ENCODE data around the gene PHKG2.

Gene PHKG2

GRCh38 chr16:30747331-30747730 is 894 bp upstream of the PHKG2 start:
- TF ChIP-seq CTCF (IDR thresholded peaks at IDR 0.05; ENCODE audit: control insufficient read depth, extremely low read depth, insufficient read depth): no peak
- H3K4me3 ChIP-seq (ENCODE audit: low read depth, low read length): no peak overlapping the region; the same call in 1 of the 2 replicates
- no peak for DNase-seq (ENCODE audit: low read depth)

GRCh38 chr16:30748634-30749445 is 615 bp downstream of the PHKG2 start:
- TF ChIP-seq CTCF (IDR thresholded peaks at IDR 0.05; ENCODE audit: control insufficient read depth, extremely low read depth, insufficient read depth): no peak
- no peak for DNase-seq (ENCODE audit: low read depth)
- peak overlapping the region; percentile 71 for H3K4me3 ChIP-seq (ENCODE audit: low read depth, low read length)

GRCh38 chr16:30750201-30750600 is 2.0 kb downstream of the PHKG2 start:
- DNase-seq (ENCODE audit: low read depth): no peak
- H3K4me3 ChIP-seq (ENCODE audit: low read depth, low read length): no peak overlapping the region
- TF ChIP-seq CTCF (IDR thresholded peaks at IDR 0.05; ENCODE audit: control insufficient read depth, extremely low read depth, insufficient read depth): no peak

DNA sequence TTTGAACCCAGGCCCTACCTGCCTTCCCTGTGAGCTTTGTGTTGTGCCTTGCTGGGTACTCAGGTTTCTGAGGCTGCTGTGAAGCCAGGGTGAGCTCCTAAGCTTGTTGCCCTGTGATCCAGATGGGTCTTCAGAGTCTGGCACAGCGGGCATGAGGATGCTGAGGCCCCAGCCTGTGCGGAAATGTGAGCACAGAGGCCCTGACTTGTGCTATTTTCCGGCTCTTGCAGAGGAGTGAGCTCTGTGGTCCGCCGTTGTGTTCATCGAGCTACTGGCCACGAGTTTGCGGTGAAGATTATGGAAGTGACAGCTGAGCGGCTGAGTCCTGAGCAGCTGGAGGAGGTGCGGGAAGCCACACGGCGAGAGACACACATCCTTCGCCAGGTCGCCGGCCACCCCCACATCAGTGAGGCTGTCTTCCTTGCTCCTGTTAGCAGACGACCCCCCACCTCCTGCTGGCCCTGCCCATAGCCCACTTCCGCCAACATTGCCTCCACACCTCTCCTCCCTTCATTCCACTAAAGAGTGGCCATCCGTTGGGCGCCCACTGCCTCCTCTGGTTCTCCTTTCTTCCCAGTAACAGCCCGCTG is 2.7 kb downstream of the PHKG2 start:
- DNase-seq (ENCODE audit: low read depth): no peak
- no peak overlapping the region for H3K4me3 ChIP-seq (ENCODE audit: low read depth, low read length)
- no peak for TF ChIP-seq CTCF (IDR thresholded peaks at IDR 0.05; ENCODE audit: control insufficient read depth, extremely low read depth, insufficient read depth)

DNA sequence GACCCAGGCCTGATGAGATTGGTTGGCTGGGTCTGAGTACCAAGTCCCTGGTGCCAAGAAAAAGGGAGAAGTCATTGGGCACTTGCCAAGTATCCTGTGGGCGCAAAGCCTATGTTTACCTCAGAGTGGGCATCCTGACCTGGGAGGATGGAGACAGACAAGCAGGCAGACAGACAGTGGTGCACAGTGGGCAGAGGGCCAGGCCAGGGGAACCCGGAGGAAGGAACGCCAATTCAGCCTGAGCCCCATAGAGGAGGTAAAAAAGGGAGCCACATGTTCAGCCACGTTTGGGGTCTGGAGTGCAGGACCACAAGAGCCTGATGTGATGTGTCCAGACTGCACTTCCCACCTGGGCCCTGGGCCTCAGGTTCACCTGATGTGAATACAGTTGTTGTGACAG is 5.4 kb downstream of the PHKG2 start:
- DNase-seq (ENCODE audit: low read depth): no peak
- H3K4me3 ChIP-seq (ENCODE audit: low read depth, low read length): no peak overlapping the region
- TF ChIP-seq CTCF (IDR thresholded peaks at IDR 0.05; ENCODE audit: control insufficient read depth, extremely low read depth, insufficient read depth): no peak

DNA sequence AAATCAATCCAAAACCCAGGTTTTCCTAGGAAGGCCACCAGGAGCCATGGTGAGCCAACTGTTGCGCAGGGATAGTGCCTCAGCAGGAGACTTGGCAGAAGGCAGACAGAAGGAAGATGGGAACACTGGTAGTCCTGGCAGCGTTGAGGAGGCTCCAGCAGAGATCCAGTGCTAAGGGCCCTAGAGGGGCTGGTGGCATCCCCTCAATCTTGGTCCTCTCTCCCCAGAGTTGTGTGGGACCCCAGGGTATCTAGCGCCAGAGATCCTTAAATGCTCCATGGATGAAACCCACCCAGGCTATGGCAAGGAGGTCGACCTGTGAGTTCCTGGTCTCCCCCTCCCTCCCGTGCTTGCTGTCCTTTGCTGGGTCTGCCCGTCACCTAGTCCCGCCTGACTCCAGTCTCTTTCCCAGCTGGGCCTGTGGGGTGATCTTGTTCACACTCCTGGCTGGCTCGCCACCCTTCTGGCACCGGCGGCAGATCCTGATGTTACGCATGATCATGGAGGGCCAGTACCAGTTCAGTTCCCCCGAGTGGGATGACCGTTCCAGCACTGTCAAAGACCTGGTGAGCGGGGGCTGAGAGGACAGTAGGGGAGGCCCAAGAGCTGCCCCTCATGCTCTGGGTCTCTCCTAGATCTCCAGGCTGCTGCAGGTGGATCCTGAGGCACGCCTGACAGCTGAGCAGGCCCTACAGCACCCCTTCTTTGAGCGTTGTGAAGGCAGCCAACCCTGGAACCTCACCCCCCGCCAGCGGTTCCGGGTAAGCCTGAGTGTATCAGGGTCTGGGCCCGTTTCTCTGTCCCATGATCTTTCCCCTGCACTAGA is 7.9 kb downstream of the PHKG2 start:
- H3K4me3 ChIP-seq (ENCODE audit: low read depth, low read length): no peak overlapping the region
- no peak for DNase-seq (ENCODE audit: low read depth)
- no peak for TF ChIP-seq CTCF (IDR thresholded peaks at IDR 0.05; ENCODE audit: control insufficient read depth, extremely low read depth, insufficient read depth)

All from LNCaP clone FGC (cell line).